ENCODE results near the gene HPCAL1.

HPCAL1 gene

GRCh38 chr2:10283106-10284062 lies 19.3 kb upstream of the HPCAL1 start:
- CTCF ChIA-PET: interaction anchor here (1.1 to 3.8 kb wide), 2 partner anchors 18 to 125 kb away, joined by 3 to 14 read pairs; partner anchors contain the start of gene HPCAL1
- TF ChIP-seq CTCF (IDR thresholded peaks at IDR 0.05; ENCODE audit: insufficient read depth, low read length, missing control alignments): no peak
- POLR2A ChIA-PET: interaction anchor here (0.9 kb wide), 1 partner anchor 165 kb away, joined by 5 read pairs; the partner anchor contains the start of gene ODC1
- peak; percentile 21 for DNase-seq (ENCODE audit: low read depth, low spot score)
- H3K4me3 ChIP-seq (ENCODE audit: low read depth, low read length): no peak overlapping the region

GRCh38 chr2:10284108-10284870 lies 18.4 kb upstream of the HPCAL1 start:
- no peak for TF ChIP-seq CTCF (IDR thresholded peaks at IDR 0.05; ENCODE audit: insufficient read depth, low read length, missing control alignments)
- POLR2A ChIA-PET: no interaction called here
- CTCF ChIA-PET: interaction anchor here (3.8 kb wide), 1 partner anchor 17 kb away, joined by 14 read pairs; the partner anchor contains the start of gene HPCAL1
- no peak overlapping the region for H3K4me3 ChIP-seq (ENCODE audit: low read depth, low read length)
- DNase-seq (ENCODE audit: low read depth, low spot score): no peak

GRCh38 chr2:10285191-10285555 lies 17.5 kb upstream of the HPCAL1 start:
- H3K4me3 ChIP-seq (ENCODE audit: low read depth, low read length): no peak overlapping the region
- DNase-seq (ENCODE audit: low read depth, low spot score): no peak
- POLR2A ChIA-PET: interaction anchor here (1.5 kb wide), 1 partner anchor 13 kb away, joined by 4 read pairs; no protein-coding TSS in a partner anchor
- no peak for TF ChIP-seq CTCF (IDR thresholded peaks at IDR 0.05; ENCODE audit: insufficient read depth, low read length, missing control alignments)
- CTCF ChIA-PET: interaction anchor here (1.0 to 3.8 kb wide), 3 partner anchors 13 to 19 kb away, joined by 3 to 14 read pairs (median 6); partner anchors contain the start of gene HPCAL1

- DNase-seq (ENCODE audit: low read depth, low spot score): no peak
- ChIA-PET CTCF (interaction anchor here (0.9 to 3.8 kb wide), 5 partner anchors 10 to 18 kb away, joined by 3 to 14 read pairs (median 4); partner anchors contain the start of gene HPCAL1), POLR2A (interaction anchor here (0.6 to 1.5 kb wide), 2 partner anchors 12 to 893 kb away, joined by 3 to 4 read pairs; no protein-coding TSS in a partner anchor)
- H3K4me3 ChIP-seq (ENCODE audit: low read depth, low read length): no peak overlapping the region
- TF ChIP-seq CTCF (IDR thresholded peaks at IDR 0.05; ENCODE audit: insufficient read depth, low read length, missing control alignments): no peak
These were observed 17.0 kb upstream of the HPCAL1 start for GRCh38 chr2:10285556-10286198.

- ChIA-PET CTCF (interaction anchor here (0.9 to 2.0 kb wide), 5 partner anchors 9 to 18 kb away, joined by 3 to 6 read pairs (median 3); no protein-coding TSS in a partner anchor), POLR2A (interaction anchor here (0.6 to 1.5 kb wide), 2 partner anchors 12 to 894 kb away, joined by 3 to 4 read pairs; no protein-coding TSS in a partner anchor)
- no peak for DNase-seq (ENCODE audit: low read depth, low spot score)
- no peak for TF ChIP-seq CTCF (IDR thresholded peaks at IDR 0.05; ENCODE audit: insufficient read depth, low read length, missing control alignments)
- H3K4me3 ChIP-seq (ENCODE audit: low read depth, low read length): no peak overlapping the region
These were observed 16.3 kb upstream of the HPCAL1 start for GRCh38 chr2:10286216-10287037.

Measured in AG04449 (cell line).